Activated T-cell treated with anti-CD3 and anti-CD28 coated beads, Interleukin-2, amount 50 U/mL, for 1 hour (primary cell): ENCODE results near the gene CORO1C.
"Not testable (repeated sequence)": the region's sequence is repeated elsewhere in the genome, so short reads cannot be mapped to it uniquely, and the experiment has no call there.

Experiments
- DNase-seq: peaks from one replicate; pipeline ENCODE4 v3.0.0-alpha.2; 2020

The CORO1C gene

GRCh38 chr12:108752387-108752786, 21.1 kb upstream of the CORO1C start:
- DNase-seq: no peak

- no peak for DNase-seq
Observed at GRCh38 chr12:108751821-108752220, 20.5 kb upstream of the CORO1C start.

- DNase-seq: not testable (repeated sequence)
Observed at GRCh38 chr12:108751003-108751402, 19.7 kb upstream of the CORO1C start.

- no peak for DNase-seq
Observed at GRCh38 chr12:108750526-108750925, 19.2 kb upstream of the CORO1C start.

GRCh38 chr12:108747563-108747962, 16.2 kb upstream of the CORO1C start:
- DNase-seq: no peak

GRCh38 chr12:108745641-108746040, 14.3 kb upstream of the CORO1C start:
- no peak for DNase-seq

- no peak for DNase-seq
Observed at GRCh38 chr12:108744021-108744897, 12.9 kb upstream of the CORO1C start.

- DNase-seq: no peak
Observed at GRCh38 chr12:108738170-108738569, 6.9 kb upstream of the CORO1C start.

GRCh38 chr12:108735855-108736254, 4.5 kb upstream of the CORO1C start:
- DNase-seq: no peak

GRCh38 chr12:108734200-108734906, 3.0 kb upstream of the CORO1C start:
- no peak for DNase-seq

GRCh38 chr12:108733230-108733531, 1.9 kb upstream of the CORO1C start:
- not testable (repeated sequence) for DNase-seq

- DNase-seq: no peak
Observed at GRCh38 chr12:108732489-108733229, 1.3 kb upstream of the CORO1C start.

GRCh38 chr12:108731866-108732461, 646 bp upstream of the CORO1C start:
- DNase-seq: peak; percentile 97

GRCh38 chr12:108730365-108731104, 783 bp downstream of the CORO1C start:
- peak; percentile 40 for DNase-seq

- no peak for DNase-seq
Observed at GRCh38 chr12:108729612-108730364, 1.5 kb downstream of the CORO1C start.

- no peak for DNase-seq
Observed at GRCh38 chr12:108728820-108729611, 2.3 kb downstream of the CORO1C start.

GRCh38 chr12:108727868-108728735, 3.2 kb downstream of the CORO1C start:
- DNase-seq: no peak

- DNase-seq: no peak
Observed at GRCh38 chr12:108727161-108727560, 4.2 kb downstream of the CORO1C start.

- DNase-seq: no peak
Observed at GRCh38 chr12:108724890-108725151, 6.5 kb downstream of the CORO1C start.
